Epithelial cell of prostate (primary cell): ENCODE measurements around the gene MCCC2.
"Not testable (repeated sequence)": the region's sequence is repeated elsewhere in the genome, so short reads cannot be mapped to it uniquely, and the experiment has no call there.

Source experiments
- DNase-seq: peaks from one replicate; pipeline ENCODE4 v3.0.0-alpha.2; 2011; ENCODE audit warnings: low read depth, low spot score
- H3K27ac ChIP-seq: fragments of 450-650 bp; 2 replicates; pipeline ENCODE4 v1.5.1; 2017; ENCODE audit warnings: mild to moderate bottlenecking

MCCC2 gene

GRCh38 chr5:71652803-71653543 is 65.8 kb downstream of the MCCC2 start:
- no peak overlapping the region for H3K27ac ChIP-seq
- DNase-seq = peak; percentile 6

- H3K27ac ChIP-seq = no peak overlapping the region
- no peak for DNase-seq
These were observed 71.9 kb downstream of the MCCC2 start for GRCh38 chr5:71658916-71659662.

- no peak for DNase-seq
- no peak overlapping the region for H3K27ac ChIP-seq
These were observed 75.2 kb downstream of the MCCC2 start for GRCh38 chr5:71662381-71662780.

GRCh38 chr5:71663191-71663969 is 76.2 kb downstream of the MCCC2 start:
- no peak for DNase-seq
- H3K27ac ChIP-seq = no peak overlapping the region

DNA sequence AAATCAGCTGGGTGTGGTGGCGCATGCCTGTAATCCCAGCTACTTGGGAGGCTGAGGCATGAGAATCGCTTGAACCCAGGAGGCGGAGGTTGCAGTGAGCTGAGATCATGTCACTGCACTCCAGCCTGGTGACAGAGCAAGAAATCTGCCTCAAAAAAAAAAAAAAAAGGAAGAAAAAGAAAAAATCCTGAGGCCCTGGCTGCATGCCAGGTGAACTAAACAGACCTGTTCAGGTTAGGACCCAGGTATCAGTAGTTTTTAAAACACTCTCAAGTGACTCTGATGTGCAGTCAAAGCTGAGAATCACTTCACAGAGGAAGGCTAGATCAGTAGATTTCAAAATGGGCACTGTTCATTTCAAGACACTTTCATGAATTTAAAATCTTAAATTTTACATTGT is 77.5 kb downstream of the MCCC2 start:
- H3K27ac ChIP-seq, DNase-seq: not testable (repeated sequence)

- no peak for DNase-seq
- no peak overlapping the region for H3K27ac ChIP-seq
These were observed 79.2 kb downstream of the MCCC2 start for GRCh38 chr5:71666321-71666720.

DNA sequence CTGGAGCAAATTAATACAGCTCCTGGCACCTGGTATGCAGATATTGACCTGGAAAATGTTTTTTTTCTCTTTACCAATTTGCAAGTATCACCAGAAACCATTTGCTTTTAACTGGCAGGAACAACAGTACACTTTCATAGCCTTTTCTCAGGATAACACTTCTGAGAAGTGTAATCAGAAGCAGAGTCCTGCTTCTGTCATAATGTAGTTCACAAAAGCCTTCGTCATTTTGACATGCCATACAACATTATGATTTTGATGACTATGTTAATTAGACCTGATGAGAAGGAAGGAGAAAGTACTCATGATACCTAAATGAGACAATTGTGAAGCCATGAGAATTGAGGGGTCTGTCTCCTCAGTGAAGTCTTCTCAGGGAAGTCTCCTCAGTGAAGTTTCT is 90.8 kb downstream of the MCCC2 start:
- DNase-seq = no peak
- no peak overlapping the region for H3K27ac ChIP-seq

GRCh38 chr5:71679714-71680113 is 92.6 kb downstream of the MCCC2 start:
- no peak for DNase-seq
- H3K27ac ChIP-seq = no peak overlapping the region

GRCh38 chr5:71680510-71680909 is 93.4 kb downstream of the MCCC2 start:
- H3K27ac ChIP-seq = no peak overlapping the region
- no peak for DNase-seq

- no peak for DNase-seq
- H3K27ac ChIP-seq = no peak overlapping the region
These were observed 94.2 kb downstream of the MCCC2 start for GRCh38 chr5:71681296-71681695.

- DNase-seq = no peak
- no peak overlapping the region for H3K27ac ChIP-seq
These were observed 97.2 kb downstream of the MCCC2 start for GRCh38 chr5:71684309-71684708.

- H3K27ac ChIP-seq = no peak overlapping the region
- no peak for DNase-seq
These were observed 106.8 kb downstream of the MCCC2 start for GRCh38 chr5:71693828-71694427.

DNA sequence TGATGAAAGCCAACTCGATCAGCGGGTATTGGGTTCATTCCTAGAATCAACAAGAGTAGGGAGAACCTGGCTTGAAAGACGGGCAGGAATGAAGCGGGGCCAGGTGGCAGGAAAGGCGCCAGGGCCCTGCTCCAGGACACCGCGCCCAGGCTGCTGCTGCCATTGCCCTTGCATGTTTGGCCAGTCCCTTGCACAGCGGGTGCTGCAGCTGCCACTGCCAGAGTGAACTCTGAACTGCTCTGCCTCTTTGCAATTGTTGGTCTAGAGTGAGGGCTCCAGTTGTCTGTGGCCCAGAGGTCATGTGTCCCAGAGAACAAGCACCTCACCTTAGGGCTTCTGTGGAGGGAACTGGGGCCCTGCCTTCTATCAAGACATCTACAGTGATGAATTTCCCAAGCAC is 107.9 kb downstream of the MCCC2 start:
- DNase-seq = no peak
- no peak overlapping the region for H3K27ac ChIP-seq

GRCh38 chr5:71695595-71695994 is 108.5 kb downstream of the MCCC2 start:
- no peak for DNase-seq
- no peak overlapping the region for H3K27ac ChIP-seq

DNA sequence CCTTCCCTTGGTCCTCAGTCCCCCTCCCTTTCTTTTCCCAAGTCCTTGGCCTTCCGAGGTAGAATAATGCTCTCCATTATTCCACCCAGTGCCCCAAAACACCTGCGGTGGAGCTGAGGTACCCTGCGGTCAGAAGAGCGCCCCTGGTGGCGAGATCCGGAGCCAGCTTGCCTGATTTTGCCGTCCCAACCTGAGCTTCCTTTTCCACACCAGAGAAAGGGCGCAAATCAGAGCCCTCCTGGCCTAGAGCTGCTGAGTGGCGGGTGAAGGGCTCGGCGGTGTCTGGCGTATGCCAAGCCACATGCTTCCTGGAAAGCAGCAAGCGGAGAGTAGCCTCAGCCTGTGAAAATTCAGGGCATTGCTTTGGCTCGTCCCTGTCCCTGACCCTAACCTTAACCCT is 110.8 kb downstream of the MCCC2 start:
- DNase-seq = no peak
- H3K27ac ChIP-seq = no peak overlapping the region

DNA sequence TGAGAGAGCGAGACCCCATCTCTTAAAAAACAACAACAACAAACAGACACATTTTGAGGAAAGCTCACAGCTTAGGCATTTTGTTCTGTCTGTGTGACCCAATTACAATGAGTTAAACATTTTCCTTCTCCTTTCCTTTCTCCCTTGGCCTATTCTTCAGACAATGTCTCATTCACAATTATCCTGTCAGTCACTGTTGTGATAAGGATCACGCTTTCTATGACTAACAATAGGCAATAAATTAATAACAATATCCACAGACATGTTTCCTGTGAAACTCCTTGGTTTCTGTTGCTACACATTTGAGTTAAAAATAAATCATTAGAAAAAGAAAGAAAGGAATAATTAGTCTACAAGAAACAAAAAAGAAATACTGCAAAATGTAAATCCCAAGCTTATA is 112.1 kb downstream of the MCCC2 start:
- DNase-seq = peak; percentile 27
- H3K27ac ChIP-seq = no peak overlapping the region

GRCh38 chr5:71699751-71700150 is 112.6 kb downstream of the MCCC2 start:
- DNase-seq = no peak
- H3K27ac ChIP-seq = no peak overlapping the region

GRCh38 chr5:71700803-71701202 is 113.7 kb downstream of the MCCC2 start:
- H3K27ac ChIP-seq = no peak overlapping the region
- DNase-seq = no peak

DNA sequence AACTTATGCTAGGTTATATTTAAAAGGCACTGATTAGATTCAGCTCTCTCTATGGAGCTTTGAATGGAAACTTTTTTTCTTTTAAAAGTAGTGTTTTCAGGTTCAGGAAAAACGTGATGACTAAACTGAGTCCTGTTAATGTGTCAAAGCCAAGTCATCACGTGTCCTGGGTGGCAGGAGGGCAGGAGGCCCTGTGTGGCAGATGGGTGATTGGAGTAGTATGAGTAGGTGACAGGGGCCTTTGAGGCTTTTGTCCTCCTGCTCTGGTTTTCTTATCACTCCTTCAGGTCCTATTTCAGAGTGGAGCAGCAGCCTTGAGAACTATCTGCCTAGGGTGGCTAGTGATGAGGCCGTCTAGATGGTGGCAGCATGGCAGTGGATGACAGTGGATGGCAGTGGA is 114.3 kb downstream of the MCCC2 start:
- DNase-seq = no peak
- no peak overlapping the region for H3K27ac ChIP-seq

- no peak overlapping the region for H3K27ac ChIP-seq
- no peak for DNase-seq
These were observed 116.8 kb downstream of the MCCC2 start for GRCh38 chr5:71703941-71704340.

DNA sequence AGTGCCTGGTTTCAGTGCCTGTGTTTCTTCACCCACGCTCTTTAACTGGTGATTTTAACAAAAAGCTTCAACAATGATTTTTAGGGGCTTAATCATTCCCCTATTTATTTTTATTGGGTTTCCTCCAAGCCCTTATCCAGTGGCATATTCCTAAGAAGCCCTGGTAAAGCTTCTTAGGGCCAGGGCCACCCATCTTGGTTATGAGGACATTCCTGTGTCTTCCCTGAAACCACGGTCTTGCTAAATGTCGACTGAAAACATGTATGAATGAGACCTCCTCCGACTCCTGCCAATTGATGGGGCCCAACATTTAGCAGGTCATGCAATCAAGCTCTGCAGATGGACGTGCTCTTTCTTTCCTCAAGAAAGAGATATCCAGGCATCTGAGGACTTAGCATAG is 118.3 kb downstream of the MCCC2 start:
- no peak for DNase-seq
- no peak overlapping the region for H3K27ac ChIP-seq
